ENCODE results near the gene ABHD18.
A peak's percentile ranks its signal among the peaks of the same experiment; 100 is the strongest.
"Not testable (repeated sequence)": the region's sequence is repeated elsewhere in the genome, so short reads cannot be mapped to it uniquely, and the experiment has no call there.

The ABHD18 gene

DNA sequence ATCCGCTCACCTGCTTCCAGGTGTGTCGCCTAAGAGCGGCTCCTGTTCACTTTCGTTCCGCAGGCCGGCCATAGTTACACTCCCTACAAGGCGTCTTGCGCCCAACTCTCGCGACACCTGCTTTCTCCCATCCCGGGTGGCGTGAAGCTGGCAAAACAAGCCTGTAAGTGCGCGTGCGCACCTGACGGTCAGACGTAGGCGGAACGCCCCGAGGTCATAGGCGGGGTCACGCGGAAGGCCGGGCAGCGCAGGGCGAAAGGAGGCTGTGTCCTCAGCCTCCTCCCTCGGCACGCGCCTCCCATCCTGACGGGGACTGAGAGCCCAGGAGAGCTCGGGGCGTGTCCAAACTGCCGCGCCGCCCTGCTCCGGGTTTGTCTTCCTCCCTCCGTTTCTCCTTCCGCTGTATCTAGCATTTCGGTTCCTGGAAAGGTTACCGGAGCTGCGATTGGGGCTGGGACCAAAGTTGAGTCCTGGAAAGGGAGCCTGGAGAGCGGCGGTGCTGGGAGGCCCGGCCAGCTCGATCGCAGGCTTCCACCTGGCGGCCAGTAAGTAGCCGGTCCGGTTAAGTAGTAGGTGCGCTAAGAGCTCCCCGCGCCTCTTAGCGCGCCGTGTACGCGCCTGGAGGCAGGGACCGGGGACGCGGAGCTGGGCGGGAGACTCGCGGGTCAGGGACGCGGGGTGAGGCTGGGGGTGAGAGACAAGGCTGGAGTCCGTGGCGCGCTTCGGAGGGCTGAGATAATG, at the start of gene ABHD18, which contains the start of gene MFSD8:
Gene ABHD18 (plus strand): TSS at position 345 of the 741 bp plus-strand sequence. CDS start 17,550 bp downstream, outside the sequence.
Gene MFSD8 (minus strand): TSS at position 112 of the 741 bp plus-strand sequence. CDS start 40 bp downstream, at position 72.
- peak; percentile 99 for DNase-seq (ENCODE audit: low read depth)

- DNase-seq (ENCODE audit: low read depth), result no peak
Measured at GRCh38 chr4:127916512-127916911, 48.7 kb upstream of the ABHD18 start.

GRCh38 chr4:127917151-127917550, 48.1 kb upstream of the ABHD18 start:
- no peak for DNase-seq (ENCODE audit: low read depth)

DNA sequence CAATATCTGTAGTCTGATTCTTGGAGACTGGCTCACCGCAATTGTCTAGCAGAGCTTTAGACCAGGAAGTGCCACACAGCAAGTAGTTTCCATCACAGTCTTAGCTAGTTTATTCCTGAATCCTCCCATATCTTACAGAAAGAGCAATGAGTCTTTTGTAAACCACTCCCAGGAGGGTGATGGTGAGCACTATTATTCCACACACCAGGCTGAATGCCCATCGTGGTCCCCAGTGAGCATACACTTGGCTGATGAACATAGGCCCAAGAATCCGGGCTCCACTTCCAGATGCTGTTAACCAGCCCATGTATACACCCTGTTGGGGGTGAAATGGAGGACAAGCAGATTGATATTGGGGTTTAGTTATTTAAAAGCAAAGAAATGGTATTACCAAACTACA, 44.7 kb upstream of the ABHD18 start:
- no peak for DNase-seq (ENCODE audit: low read depth)

DNA sequence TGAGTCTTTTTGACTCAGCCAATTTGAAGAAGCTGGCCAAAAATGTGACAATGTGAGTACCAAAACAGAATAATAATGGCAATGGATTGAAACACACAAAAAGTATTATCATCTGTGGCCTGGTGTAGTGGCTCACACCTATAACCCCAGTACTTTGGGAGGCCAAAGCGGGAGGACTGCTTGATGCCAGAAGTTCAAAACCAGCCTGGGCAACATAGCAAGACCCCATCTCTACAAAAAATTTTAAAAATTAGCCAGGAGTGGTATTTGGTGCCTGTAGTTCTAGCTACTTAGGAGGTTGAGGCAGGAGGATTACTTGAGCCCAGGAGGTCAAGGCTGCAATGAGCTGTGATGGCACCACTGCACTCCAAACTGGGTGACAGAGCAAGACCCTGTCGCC, 43.0 kb upstream of the ABHD18 start:
- no peak for DNase-seq (ENCODE audit: low read depth)

GRCh38 chr4:127925720-127926119, 39.5 kb upstream of the ABHD18 start:
- DNase-seq (ENCODE audit: low read depth), result not testable (repeated sequence)

DNA sequence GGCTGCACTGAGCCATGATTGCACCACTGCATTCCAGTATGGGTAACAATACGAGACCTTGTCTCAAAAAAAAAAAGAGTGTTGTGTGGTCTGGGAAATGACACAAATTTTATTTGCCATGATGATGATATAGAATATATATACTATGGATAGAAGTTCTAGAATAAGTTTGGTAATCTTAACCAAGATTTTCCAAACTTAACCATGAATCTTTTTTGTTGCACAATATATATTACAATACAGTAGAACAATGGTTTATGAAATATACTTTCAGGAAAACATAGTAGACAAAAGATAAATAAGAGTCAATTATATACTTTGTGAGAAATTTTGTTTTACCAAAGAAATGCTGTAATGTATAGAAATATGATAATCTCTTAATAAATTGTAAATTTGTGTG, 35.0 kb upstream of the ABHD18 start:
- no peak for DNase-seq (ENCODE audit: low read depth)

DNA sequence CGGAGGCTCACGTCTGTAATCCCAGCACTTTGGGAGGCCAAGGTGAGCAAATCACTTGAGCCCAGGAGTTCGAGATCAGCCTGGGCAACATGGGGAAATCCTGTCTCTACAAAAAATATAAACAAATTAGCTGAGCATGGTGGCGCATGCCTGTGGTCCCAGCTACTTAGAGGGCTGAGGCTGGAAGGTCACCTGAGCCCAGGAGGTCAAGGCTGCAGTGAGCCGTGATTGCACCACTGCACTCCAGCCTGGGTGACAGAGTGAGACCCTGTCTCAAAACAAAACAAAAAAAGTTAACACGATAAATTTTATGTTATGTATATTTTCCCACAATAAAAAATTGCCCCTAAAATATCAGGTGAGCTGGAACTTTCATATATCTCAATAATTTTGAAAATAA, 33.4 kb upstream of the ABHD18 start:
- DNase-seq (ENCODE audit: low read depth), result not testable (repeated sequence)

DNA sequence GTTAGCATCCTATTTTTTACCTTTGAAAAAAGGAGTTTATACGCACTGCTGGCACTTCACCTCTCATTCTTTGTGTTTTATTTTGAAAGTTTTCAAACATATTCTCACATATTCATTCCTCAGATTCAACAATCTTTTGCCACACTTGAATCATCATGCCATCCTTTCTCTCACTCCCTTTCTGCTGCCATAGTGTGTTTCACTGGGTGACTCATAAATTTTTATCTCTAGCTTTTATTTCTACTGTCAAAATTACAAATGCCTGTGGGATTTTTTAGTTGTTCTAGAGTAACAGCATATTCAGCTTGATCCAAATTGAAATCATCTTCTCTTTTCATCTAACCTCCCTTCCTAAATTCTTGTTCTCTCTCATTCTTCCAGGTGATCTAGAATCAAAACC, 28.2 kb upstream of the ABHD18 start:
- DNase-seq (ENCODE audit: low read depth), result peak; percentile 64

- no peak for DNase-seq (ENCODE audit: low read depth)
Measured at GRCh38 chr4:127957105-127957504, 8.1 kb upstream of the ABHD18 start.

- peak; percentile 46 for DNase-seq (ENCODE audit: low read depth)
Measured at GRCh38 chr4:127959794-127960193, 5.4 kb upstream of the ABHD18 start.

DNA sequence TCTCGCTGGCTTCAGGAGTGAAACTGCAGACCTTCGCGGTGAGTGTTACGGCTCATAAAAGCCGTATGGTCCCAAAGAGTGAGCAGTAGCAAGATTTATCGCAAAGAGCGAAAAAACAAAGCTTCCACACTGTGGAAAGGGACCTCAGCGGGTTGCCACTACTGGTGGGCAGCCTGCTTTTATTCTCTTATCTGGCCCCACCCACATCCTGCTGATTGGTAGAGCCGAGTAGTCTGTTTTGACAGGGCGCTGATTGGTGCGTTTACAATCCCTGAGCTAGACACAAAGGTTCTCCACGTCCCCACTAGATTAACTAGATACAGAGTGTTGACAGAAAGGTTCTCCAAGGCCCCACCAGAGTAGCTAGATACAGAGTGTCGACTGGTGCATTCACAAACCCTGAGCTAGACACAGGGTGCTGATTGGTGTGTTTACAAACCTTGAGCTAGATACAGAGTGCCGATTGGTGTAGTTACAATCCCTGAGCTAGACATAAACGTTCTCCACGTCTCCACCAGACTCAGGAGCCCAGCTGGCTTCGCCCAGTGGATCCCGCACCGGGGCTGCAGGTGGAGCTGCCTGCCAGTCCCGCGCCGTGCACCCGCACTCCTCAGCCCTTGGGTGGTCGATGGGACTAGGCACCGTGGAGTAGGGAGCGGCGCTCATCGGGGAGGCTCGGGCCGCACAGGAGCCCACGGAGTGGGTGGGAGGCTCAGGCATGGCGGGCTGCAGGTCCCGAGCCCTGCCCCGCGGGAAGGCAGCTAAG, 1.4 kb upstream of the ABHD18 start:
- DNase-seq (ENCODE audit: low read depth), result not testable (repeated sequence)

GRCh38 chr4:127964426-127965061, 662 bp upstream of the ABHD18 start:
- DNase-seq (ENCODE audit: low read depth), result not testable (repeated sequence)

GRCh38 chr4:127965803-127966175, 583 bp downstream of the ABHD18 start:
- DNase-seq (ENCODE audit: low read depth), result peak; percentile 43

DNA sequence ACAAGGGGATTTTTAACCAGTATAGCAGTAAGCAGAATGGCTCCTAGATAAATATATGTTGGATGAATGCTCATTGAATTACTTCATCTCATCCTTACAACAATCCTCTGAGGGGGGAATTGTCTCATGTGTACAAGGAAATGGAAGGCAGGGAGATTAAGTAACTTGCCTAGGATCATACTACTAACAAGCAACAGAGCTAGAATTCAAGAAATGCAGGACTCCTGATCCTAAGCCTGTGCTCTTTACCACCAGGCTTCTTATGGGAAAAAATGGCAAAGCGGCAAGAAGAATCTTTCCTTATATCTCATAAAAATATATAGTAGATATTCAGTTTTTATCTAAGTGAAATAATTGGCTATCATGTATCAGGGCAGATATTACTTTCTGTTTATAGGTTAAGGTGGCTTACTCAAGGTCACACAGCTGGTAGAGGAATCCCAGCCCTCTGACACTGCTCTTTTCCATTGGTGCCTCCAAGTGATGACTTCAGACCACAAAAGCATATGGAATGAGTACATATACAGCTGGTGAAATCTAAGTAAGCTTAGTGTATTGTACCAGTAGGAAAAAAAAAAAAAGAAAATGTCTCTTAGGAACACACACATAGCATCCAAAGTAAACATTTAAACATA, 2.1 kb downstream of the ABHD18 start:
- DNase-seq (ENCODE audit: low read depth), result no peak

GRCh38 chr4:127968586-127968985, 3.4 kb downstream of the ABHD18 start:
- DNase-seq (ENCODE audit: low read depth), result no peak

DNA sequence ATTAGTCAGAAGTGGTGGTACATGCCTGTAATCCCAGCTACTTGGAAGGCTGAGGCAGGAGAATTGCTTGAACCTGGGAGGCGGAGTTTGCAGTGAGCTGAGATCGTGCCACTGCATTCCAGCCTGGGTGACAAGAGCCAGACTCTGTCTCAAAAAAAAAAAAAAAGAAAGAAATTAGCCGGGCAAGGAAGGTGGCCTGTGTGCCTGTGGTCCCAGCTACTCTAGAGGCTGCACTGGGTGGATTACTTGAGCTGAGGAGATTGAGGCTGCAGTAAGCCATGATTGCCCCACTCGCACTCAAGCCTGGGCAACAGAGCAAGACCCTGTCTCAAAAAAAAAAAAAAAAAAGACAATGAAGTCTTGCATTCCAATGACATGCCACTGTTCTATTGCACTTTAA, 5.7 kb downstream of the ABHD18 start:
- DNase-seq (ENCODE audit: low read depth), result not testable (repeated sequence)

GRCh38 chr4:127975121-127975770, 10.0 kb downstream of the ABHD18 start:
- no peak for DNase-seq (ENCODE audit: low read depth)

DNA sequence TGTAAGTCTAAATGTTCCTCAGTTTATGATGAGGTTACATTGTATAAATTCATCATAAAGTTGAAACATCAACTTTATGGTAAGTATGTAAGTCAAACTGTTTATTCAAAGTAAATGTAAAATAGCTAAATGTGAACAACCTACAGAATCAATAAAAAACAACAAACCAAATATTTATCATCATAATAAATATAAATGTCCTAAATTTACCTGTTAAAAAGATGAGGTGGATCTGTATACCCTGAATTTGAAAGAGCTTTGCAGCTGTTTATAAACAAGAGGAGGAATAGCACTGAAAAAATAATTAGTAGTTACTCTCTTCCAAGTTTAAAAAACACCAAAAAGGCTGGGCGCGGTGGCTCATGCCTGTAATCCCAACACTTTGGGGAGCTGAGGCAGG, 13.7 kb downstream of the ABHD18 start:
- DNase-seq (ENCODE audit: low read depth), result no peak

DNA sequence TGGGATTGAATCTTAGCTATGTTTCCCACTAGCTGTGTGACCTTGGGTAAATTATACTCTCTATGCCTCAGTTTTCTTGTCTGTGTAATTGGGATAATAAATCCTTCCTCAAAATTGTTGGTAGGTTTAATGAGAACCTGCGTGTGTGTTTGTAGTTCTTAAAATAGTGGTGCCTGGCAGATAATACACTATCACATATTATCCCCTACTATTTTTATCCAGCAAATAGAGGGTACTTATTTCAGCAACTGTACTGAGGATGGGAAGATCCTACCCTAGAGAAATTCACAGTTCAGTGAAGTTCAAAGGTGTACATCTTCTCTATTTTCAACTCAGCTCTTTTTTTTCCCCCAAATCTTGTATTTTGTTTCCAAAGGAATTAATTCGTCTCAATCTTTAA, 17.2 kb downstream of the ABHD18 start:
- DNase-seq (ENCODE audit: low read depth), result no peak

DNA sequence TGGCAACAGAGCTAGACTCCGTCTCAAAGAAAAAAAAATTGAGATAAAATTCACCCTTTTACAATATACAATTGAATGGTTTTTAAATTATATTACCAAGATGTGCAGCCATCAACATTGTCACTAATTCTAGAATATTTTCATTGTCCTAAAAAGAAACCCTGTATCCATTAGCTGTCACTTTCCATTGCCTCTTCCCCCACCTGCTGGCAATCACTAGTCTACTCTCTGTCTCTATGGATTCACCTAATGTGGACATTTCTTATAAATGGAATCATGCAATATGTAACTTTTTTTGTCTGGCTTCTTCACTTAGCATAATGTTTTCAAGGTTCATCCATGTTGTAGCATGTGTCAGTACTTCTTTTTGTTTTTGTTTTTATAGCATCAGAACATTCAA, 20.8 kb downstream of the ABHD18 start:
- DNase-seq (ENCODE audit: low read depth), result no peak

GRCh38 chr4:127988638-127989037, 23.4 kb downstream of the ABHD18 start:
- DNase-seq (ENCODE audit: low read depth), result no peak

Measured in EH (cell line).